ENCODE measurements around the gene XPO1.
"Not testable (repeated sequence)": the region's sequence is repeated elsewhere in the genome, so short reads cannot be mapped to it uniquely, and the experiment has no call there.

The XPO1 gene

DNA sequence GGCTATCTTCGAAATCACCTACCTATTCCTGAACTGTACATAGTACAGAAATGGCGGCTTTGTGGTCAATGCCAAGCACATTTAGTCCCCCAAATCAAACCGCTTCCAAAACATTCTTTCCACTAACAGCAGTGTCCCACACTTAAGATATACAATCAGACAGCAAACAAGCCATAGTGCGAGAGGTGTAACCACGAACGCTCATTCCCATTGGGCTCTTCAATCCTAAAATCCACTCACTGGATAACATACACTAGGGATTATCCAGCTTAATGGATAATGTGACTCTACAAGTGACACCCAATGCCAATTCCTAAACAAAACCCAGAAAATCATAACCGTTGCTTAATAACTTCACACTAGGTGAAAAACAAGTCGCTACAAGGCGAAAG lies 2.0 kb downstream of the XPO1 start:
- no peak for DNase-seq (ENCODE audit: low read depth, low spot score)

DNA sequence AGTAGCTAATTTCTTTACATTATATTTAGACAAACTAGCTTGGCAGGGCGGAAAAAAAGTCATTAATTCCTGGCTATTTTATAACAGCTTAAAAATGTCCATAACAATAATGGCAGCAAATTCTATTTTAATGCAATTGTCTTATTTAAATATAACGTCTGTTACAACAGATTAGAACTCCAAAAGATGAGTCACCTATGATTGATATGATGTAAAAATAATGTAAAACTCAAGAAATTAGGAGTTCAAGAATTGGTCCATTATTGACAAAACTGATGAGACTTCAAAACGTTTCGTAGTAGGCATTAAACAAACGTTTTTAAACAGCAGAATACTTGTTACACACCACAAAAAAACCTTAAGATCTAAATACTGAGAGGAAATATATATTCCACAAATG lies 2.7 kb downstream of the XPO1 start:
- DNase-seq (ENCODE audit: low read depth, low spot score) = no peak

DNA sequence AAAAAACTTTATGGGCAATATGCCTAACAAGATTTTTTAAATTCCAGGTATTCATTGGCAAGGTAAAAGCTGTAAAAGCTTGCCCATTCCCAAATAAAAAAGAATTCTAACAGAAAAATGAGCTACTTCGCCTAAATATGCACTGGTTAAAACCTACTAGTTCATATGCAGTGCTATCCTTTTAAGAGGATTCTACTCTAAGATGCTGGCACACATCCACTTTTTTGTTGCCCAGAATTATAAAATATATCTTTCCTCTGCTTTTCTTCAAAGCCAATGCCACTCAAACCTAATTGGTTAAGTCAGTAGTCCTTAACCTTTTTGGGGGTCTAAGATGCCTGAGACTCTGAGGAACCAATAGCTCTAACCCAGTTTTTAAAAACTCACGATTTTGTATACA lies 3.2 kb downstream of the XPO1 start:
- no peak for DNase-seq (ENCODE audit: low read depth, low spot score)

DNA sequence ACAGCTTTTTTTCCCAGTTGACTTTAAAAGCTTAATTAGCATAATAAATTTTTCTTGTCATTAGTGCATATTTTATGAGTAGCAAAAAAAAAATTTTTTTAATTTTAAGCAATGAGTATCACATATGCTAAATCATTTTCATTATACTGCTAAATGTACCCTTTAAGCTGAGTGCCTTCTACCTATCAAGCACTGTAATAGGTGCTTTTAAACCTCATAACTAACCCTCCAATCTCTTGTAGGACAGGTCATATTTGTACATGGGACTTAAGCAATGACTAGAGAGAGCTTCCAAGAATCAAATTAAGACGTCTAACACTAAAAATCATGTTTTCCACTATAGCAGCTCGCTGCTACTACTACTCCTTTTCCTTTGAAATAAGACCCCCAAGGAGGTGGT lies 7.4 kb downstream of the XPO1 start:
- no peak for DNase-seq (ENCODE audit: low read depth, low spot score)

GRCh38 chr2:61529944-61530735 lies 8.0 kb downstream of the XPO1 start:
- DNase-seq (ENCODE audit: low read depth, low spot score) = no peak

DNA sequence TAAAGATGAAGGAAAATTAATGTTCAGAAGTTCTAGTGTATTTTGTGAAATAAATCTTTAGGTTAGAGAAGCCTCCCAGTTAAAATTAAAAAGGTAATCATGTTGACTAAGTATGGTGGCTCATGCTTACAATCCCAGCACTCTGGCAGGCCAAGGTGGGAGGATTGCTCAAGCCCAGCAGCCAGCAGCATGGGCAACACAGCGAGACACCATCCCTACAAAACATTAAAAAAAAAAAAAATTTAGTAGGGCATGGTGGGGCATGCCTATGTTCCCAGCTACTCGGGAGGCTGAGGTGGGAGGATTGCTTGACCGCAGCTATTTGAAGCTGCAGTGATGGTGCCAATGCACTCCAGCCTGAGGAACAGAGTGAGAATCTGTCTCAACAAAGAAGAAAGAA lies 17.9 kb downstream of the XPO1 start:
- DNase-seq (ENCODE audit: low read depth, low spot score) = no peak

- no peak for DNase-seq (ENCODE audit: low read depth, low spot score)
These were observed 25.3 kb downstream of the XPO1 start for GRCh38 chr2:61512768-61513398.

- DNase-seq (ENCODE audit: low read depth, low spot score) = no peak
These were observed 27.2 kb downstream of the XPO1 start for GRCh38 chr2:61510674-61511671.

DNA sequence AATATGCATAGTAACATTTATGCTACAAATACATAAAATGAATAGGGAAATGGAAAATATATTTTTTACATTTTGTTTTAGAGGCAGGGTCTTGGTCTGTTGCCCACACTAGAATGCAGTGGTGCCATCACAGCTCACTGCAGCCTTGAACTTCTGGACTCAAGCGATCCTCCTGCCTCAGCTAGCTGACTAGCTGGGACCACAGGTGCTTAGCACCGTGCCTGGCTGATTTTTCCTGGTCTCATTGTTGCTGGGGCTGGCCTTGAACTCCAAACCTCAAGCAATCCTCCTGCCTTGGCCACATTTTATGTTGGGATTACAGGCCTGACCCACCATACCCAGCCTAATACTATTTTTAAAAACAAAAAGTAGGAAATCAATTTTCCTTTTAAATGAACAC lies 33.2 kb downstream of the XPO1 start:
- DNase-seq (ENCODE audit: low read depth, low spot score) = no peak

GRCh38 chr2:61499060-61499459 lies 39.1 kb downstream of the XPO1 start:
- no peak for DNase-seq (ENCODE audit: low read depth, low spot score)

GRCh38 chr2:61493523-61493942 lies 44.6 kb downstream of the XPO1 start:
- no peak for DNase-seq (ENCODE audit: low read depth, low spot score)

DNA sequence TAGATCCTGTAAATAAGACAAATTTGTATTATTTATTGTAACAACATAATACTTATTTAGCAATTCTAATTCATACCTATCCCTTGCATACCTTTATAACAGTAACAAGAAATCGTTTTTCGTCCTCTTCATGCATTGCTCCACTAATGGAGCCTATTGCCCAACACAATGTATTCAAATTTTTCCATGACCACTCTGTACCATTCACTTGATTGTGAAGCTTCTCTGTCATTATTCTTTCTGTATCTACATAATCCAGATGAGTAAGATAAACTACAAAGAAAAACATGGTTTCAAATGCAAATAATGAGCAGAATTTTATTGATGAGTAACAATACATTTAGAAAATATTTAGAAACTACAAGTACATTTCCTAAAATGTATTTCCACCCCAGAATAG lies 45.7 kb downstream of the XPO1 start:
- no peak for DNase-seq (ENCODE audit: low read depth, low spot score)

DNA sequence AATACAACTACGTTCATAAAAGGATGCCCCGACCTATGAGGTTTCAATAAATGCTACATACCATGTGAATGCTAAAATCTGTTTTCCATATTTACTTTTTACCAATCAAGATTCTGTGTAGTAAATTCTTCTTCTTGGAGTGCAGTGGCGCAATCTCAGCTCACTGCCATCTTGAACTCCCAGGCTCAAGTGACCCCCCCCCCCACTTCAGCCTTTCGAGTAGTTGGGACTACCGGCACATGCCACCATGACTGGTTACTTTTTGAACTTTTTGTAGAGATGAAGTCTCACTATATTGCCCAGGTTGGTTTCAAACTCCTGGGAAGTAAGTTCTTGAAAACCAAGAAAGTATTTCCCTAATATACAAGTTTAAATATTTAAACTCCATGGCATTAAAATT lies 52.9 kb downstream of the XPO1 start:
- DNase-seq (ENCODE audit: low read depth, low spot score) = no peak

- DNase-seq (ENCODE audit: low read depth, low spot score) = no peak
These were observed 60.1 kb downstream of the XPO1 start for GRCh38 chr2:61478086-61478485.

GRCh38 chr2:61476929-61477589 lies 61.1 kb downstream of the XPO1 start:
- DNase-seq (ENCODE audit: low read depth, low spot score) = not testable (repeated sequence)

- DNase-seq (ENCODE audit: low read depth, low spot score) = peak; percentile 9
These were observed 66.0 kb downstream of the XPO1 start for GRCh38 chr2:61471905-61472805.

GRCh38 chr2:61470965-61471904 lies 66.9 kb downstream of the XPO1 start, which contains the start of gene USP34:
TSS of gene USP34 (minus strand) at chr2:61471087. CDS start at chr2:61470692, 395 bp downstream.
- DNase-seq (ENCODE audit: low read depth, low spot score) = peak; percentile 84

GRCh38 chr2:61470122-61470951 lies 67.8 kb downstream of the XPO1 start:
- peak; percentile 66 for DNase-seq (ENCODE audit: low read depth, low spot score)
